ENCODE measurements around the gene XRN2.

- no peak for TF ChIP-seq CTCF (IDR thresholded peaks at IDR 0.05)
- no peak for TF ChIP-seq POLR2AphosphoS5 (IDR thresholded peaks at IDR 0.05; ENCODE audit: low read depth, low read length)
These were observed 50.1 kb downstream of the XRN2 start for GRCh38 chr20:21353236-21353635.
